CD4-positive, alpha-beta memory T cell (primary cell): ENCODE results near the gene TOPBP1. TPM values are rescaled to one million over a fixed set of nuclear protein-coding genes. Genes with fewer than 3 reads are reported as not detected.

Experiments
- CTCF ChIA-PET: fragments of 350-600 bp; sonication (Branson Sonifier 250); formaldehyde crosslinking; loops from one replicate; lab custom pipeline; 2021; ENCODE audit warnings: inconsistent platforms; ENCODE audit not compliant: partially characterized antibody; lab: Charles Lee
- POLR2A ChIA-PET: fragments of 350-600 bp; sonication (Branson Sonifier 250); formaldehyde crosslinking; loops from one replicate; lab custom pipeline; 2021; ENCODE audit not compliant: partially characterized antibody; lab: Charles Lee
- DNase-seq, 5 donors: peaks; one replicate each; pipeline versions ENCODE4 v3.0.0 to v3.0.0-alpha.2; 2020 to 2022; ENCODE audit warnings: mixed read lengths in 1 of 5
- H3K27ac ChIP-seq: one replicate; pipeline ENCODE4 v1.7.0; 2013; ENCODE audit warnings: low read depth, low read length
- H3K27me3 ChIP-seq: 2 replicates; pipeline ENCODE4 v1.7.0; 2013; ENCODE audit warnings: mild to moderate bottlenecking, low read length, moderate library complexity; ENCODE audit not compliant: insufficient read depth
- H3K36me3 ChIP-seq: 2 replicates; pipeline ENCODE4 v1.7.0; 2013; ENCODE audit warnings: mild to moderate bottlenecking, low read length, moderate library complexity; ENCODE audit not compliant: insufficient read depth
- H3K4me1 ChIP-seq: 2 replicates; pipeline ENCODE4 v1.7.0; 2013; ENCODE audit warnings: mild to moderate bottlenecking, low read length, moderate library complexity; ENCODE audit not compliant: insufficient read depth
- H3K4me3 ChIP-seq, 2 donors: one replicate each; pipeline ENCODE4 v1.7.0; 2013; ENCODE audit warnings: low read length in 2 of 2, mild to moderate bottlenecking in 1 of 2
- H3K9me3 ChIP-seq, 2 donors: one replicate each; pipeline ENCODE4 v1.7.0; 2013; ENCODE audit warnings: low read length in 2 of 2, control low read depth in 1 of 2; ENCODE audit not compliant: control insufficient read depth in 1 of 2
- H3K27ac Mint-ChIP-seq, 7 donors: one replicate each; pipeline ENCODE4 v1.8.0; 2020 to 2021; ENCODE audit warnings: mixed read lengths in 7 of 7, mild to moderate bottlenecking in 6 of 7, inconsistent platforms in 3 of 7, moderate library complexity in 3 of 7
- H3K27me3 Mint-ChIP-seq, 2 donors: one replicate each; pipeline ENCODE4 v1.8.0; 2020 to 2021; ENCODE audit warnings: mixed read lengths in 2 of 2
- H3K36me3 Mint-ChIP-seq, 2 donors: one replicate each; pipeline ENCODE4 v1.8.0; 2020 to 2021; ENCODE audit warnings: mixed read lengths in 2 of 2, inconsistent platforms in 1 of 2, mild to moderate bottlenecking in 1 of 2
- H3K4me1 Mint-ChIP-seq, 4 donors: one replicate each; pipeline ENCODE4 v1.8.0; 2020 to 2021; ENCODE audit warnings: mixed read lengths in 4 of 4, mild to moderate bottlenecking in 1 of 4
- H3K4me3 Mint-ChIP-seq, 8 donors: one replicate each; pipeline ENCODE4 v1.8.0; 2020 to 2021; ENCODE audit warnings: mixed read lengths in 8 of 8, mild to moderate bottlenecking in 7 of 8, moderate library complexity in 6 of 8, inconsistent platforms in 3 of 8
- H3K9me3 Mint-ChIP-seq, 8 donors: one replicate each; pipeline ENCODE4 v1.8.0; 2020 to 2021; ENCODE audit warnings: mixed read lengths in 8 of 8, mild to moderate bottlenecking in 5 of 8, inconsistent platforms in 3 of 8, moderate library complexity in 1 of 8
- intact Hi-C: fragments of 100-400 bp; cut with micrococcal nuclease; formaldehyde crosslinking; loops from one replicate; pipeline ENCODE4 v1.15.1; 2023
- polyA plus RNA-seq, 2 donors: library from polyadenylated mRNA; unstranded; fragments of 300-500 nt; fragmentation: Illumina TruSeq; gene quantifications; one replicate each; pipeline ENCODE4 v1.2.3, GENCODE V29; 2021
- total RNA-seq, 2 experiments: library from RNA; stranded (reverse); gene quantifications; one replicate each; pipeline ENCODE4 v1.2.3, GENCODE V29; 2021

TOPBP1 gene
- total and polyA plus RNA-seq, 4 experiments from 2014 or later, result 6.1 to 43.2 (median 27.5) TPM

DNA sequence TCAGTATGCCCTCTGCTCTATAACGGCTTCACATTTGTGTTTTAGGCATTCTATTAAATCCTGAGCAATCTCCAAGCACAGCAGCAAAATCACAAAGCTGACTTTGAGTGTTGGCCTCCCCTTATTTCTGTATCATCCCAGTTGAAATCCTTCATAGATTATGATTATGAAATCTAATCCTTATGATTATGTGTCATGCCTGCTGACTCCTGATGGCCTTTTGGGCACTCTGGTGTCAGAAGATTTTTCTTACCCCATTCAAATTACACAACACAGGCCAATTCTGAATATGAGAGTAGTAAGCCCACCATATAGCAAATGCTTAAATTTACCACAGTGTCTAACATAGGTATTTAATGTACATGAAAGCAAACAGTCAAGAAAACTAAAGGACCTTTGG lies 53.9 kb downstream of the TOPBP1 start:
- no peak overlapping the region for H3K4me3 Mint-ChIP-seq
- H3K4me1 Mint-ChIP-seq, result peaks cover 0 to 3% (median 0%) of the 10 kb centered on the region in 4 donors
- no peak overlapping the region for H3K27ac Mint-ChIP-seq
- POLR2A ChIA-PET, result no interaction called here
- H3K27me3 Mint-ChIP-seq, result no peaks in the 10 kb centered on the region
- H3K36me3 ChIP-seq, result peaks cover 16% of the 10 kb centered on the region
- H3K9me3 ChIP-seq, result no peaks in the 10 kb centered on the region
- H3K27me3 ChIP-seq, result no peaks in the 10 kb centered on the region
- H3K4me3 ChIP-seq, result no peak overlapping the region
- H3K4me1 ChIP-seq, result no peaks in the 10 kb centered on the region
- DNase-seq, result no peak
- H3K27ac ChIP-seq, result no peak overlapping the region
- intact Hi-C loops, result no loop called here
- CTCF ChIA-PET, result interaction anchor here (0.8 to 2.4 kb wide), 3 partner anchors 9 to 121 kb away, joined by 3 to 5 read pairs (median 3); no protein-coding TSS in a partner anchor
- H3K36me3 Mint-ChIP-seq, result peaks cover 39 to 52% of the 10 kb centered on the region in 2 donors
- no peaks in the 10 kb centered on the region for H3K9me3 Mint-ChIP-seq

- Mint-ChIP-seq H3K9me3 (no peaks in the 10 kb centered on the region), H3K36me3 (peaks cover 40 to 56% of the 10 kb centered on the region in 2 donors), H3K27me3 (no peaks in the 10 kb centered on the region), H3K4me1 (peaks cover 0 to 3% (median 0%) of the 10 kb centered on the region in 4 donors), H3K4me3 (no peak overlapping the region), H3K27ac (no peak overlapping the region)
- Histone ChIP-seq H3K27ac (no peak overlapping the region), H3K36me3 (peaks cover 12% of the 10 kb centered on the region), H3K4me3 (no peak overlapping the region), H3K9me3 (no peaks in the 10 kb centered on the region), H3K27me3 (no peaks in the 10 kb centered on the region), H3K4me1 (no peaks in the 10 kb centered on the region)
- CTCF ChIA-PET, result interaction anchor here (0.7 to 1.0 kb wide), 2 partner anchors 10 to 215 kb away, joined by 3 read pairs; no protein-coding TSS in a partner anchor
- no peak for DNase-seq
- intact Hi-C loops, result no loop called here
- POLR2A ChIA-PET, result interaction anchor here (0.7 kb wide), 1 partner anchor 103 kb away, joined by 4 read pairs; no protein-coding TSS in a partner anchor
Observed at GRCh38 chr3:133606902-133607301, 54.8 kb downstream of the TOPBP1 start.

DNA sequence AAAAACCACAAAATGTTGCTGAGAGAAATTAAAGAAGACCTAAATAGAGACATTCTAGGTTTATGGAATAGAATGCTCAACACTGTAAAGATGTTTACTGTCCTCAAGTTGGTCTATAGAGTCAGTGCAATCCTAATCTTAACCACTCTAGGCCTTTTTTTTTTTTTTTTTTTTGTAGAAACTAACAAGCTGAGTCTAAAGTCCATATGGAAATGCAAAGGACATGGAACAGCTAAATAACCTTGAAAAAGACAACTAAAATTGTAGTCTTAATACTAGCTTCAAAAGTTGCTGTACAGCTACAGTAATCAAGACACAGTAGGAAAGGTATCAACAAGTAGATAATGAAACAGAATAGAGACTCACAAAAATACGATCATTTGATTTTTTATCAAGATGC lies 55.4 kb downstream of the TOPBP1 start:
- POLR2A ChIA-PET, result interaction anchor here (0.7 kb wide), 1 partner anchor 102 kb away, joined by 4 read pairs; no protein-coding TSS in a partner anchor
- H3K27me3 ChIP-seq, result no peaks in the 10 kb centered on the region
- no peak overlapping the region for H3K4me3 ChIP-seq
- H3K4me1 ChIP-seq, result no peaks in the 10 kb centered on the region
- no peak overlapping the region for H3K27ac ChIP-seq
- Mint-ChIP-seq H3K4me3 (no peak overlapping the region), H3K27me3 (no peaks in the 10 kb centered on the region), H3K27ac (no peak overlapping the region), H3K36me3 (peaks cover 43 to 57% of the 10 kb centered on the region in 2 donors), H3K9me3 (no peaks in the 10 kb centered on the region), H3K4me1 (peaks cover 0 to 3% (median 0%) of the 10 kb centered on the region in 4 donors)
- intact Hi-C loops, result no loop called here
- no peaks in the 10 kb centered on the region for H3K9me3 ChIP-seq
- no peak for DNase-seq
- H3K36me3 ChIP-seq, result peaks cover 14% of the 10 kb centered on the region
- CTCF ChIA-PET, result no interaction called here

- Mint-ChIP-seq H3K27me3 (no peaks in the 10 kb centered on the region), H3K36me3 (peaks cover 9 to 24% of the 10 kb centered on the region in 2 donors), H3K4me3 (no peak overlapping the region), H3K9me3 (no peaks in the 10 kb centered on the region), H3K27ac (no peak overlapping the region), H3K4me1 (peaks cover 0 to 3% (median 0%) of the 10 kb centered on the region in 4 donors)
- Histone ChIP-seq H3K4me3 (no peak overlapping the region), H3K27ac (no peak overlapping the region), H3K9me3 (no peaks in the 10 kb centered on the region), H3K27me3 (no peaks in the 10 kb centered on the region), H3K4me1 (no peaks in the 10 kb centered on the region), H3K36me3 (peaks cover 7% of the 10 kb centered on the region)
- ChIA-PET POLR2A (no interaction called here), CTCF (interaction anchor here (1.7 kb wide), 1 partner anchor 22 kb away, joined by 4 read pairs; no protein-coding TSS in a partner anchor)
- intact Hi-C loops, result no loop called here
- DNase-seq, result no peak
Observed at GRCh38 chr3:133600572-133601081, 61.1 kb downstream of the TOPBP1 start.

- Mint-ChIP-seq H3K27ac (no peak overlapping the region), H3K4me3 (no peak overlapping the region), H3K4me1 (peaks cover 0 to 6% (median 1%) of the 10 kb centered on the region in 4 donors), H3K27me3 (no peaks in the 10 kb centered on the region), H3K9me3 (no peaks in the 10 kb centered on the region), H3K36me3 (peaks cover 9 to 21% of the 10 kb centered on the region in 2 donors)
- Histone ChIP-seq H3K27me3 (no peaks in the 10 kb centered on the region), H3K4me3 (no peak overlapping the region), H3K36me3 (peaks cover 7% of the 10 kb centered on the region), H3K4me1 (no peaks in the 10 kb centered on the region), H3K27ac (no peak overlapping the region), H3K9me3 (no peaks in the 10 kb centered on the region)
- DNase-seq, result no peak
- ChIA-PET POLR2A (interaction anchor here (1.4 kb wide), 1 partner anchor 26 kb away, joined by 4 read pairs; no protein-coding TSS in a partner anchor), CTCF (no interaction called here)
- intact Hi-C loops, result no loop called here
Observed at GRCh38 chr3:133599280-133599679, 62.5 kb downstream of the TOPBP1 start.

DNA sequence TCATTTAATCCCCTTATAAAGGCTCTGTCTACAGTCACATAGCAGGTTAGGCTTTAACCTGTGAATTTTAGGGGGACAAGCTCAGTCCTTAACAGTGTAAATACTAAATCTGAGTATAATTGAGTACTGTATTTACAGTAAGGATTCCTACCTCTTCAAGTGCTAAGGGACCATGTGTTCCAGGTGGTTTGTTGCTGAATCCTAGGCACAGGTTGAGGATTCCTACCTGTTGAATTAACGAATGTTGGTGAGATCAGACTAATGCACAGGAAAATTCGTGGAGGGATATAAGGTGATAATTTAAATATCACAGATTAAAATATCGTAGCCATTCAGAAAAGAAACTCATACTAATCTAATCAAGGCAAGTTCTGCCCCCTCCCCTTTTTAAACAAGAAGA lies 63.3 kb downstream of the TOPBP1 start:
- ChIA-PET CTCF (no interaction called here), POLR2A (no interaction called here)
- intact Hi-C loops, result no loop called here
- Histone ChIP-seq H3K27me3 (no peaks in the 10 kb centered on the region), H3K4me3 (no peak overlapping the region), H3K27ac (no peak overlapping the region), H3K36me3 (peaks cover 7% of the 10 kb centered on the region), H3K4me1 (no peaks in the 10 kb centered on the region), H3K9me3 (no peaks in the 10 kb centered on the region)
- no peaks in the 10 kb centered on the region for H3K27me3 Mint-ChIP-seq
- no peaks in the 10 kb centered on the region for H3K9me3 Mint-ChIP-seq
- no peak overlapping the region for H3K4me3 Mint-ChIP-seq
- H3K36me3 Mint-ChIP-seq, result peaks cover 8 to 19% of the 10 kb centered on the region in 2 donors
- peaks cover 0 to 4% (median 1%) of the 10 kb centered on the region in 4 donors for H3K4me1 Mint-ChIP-seq
- no peak overlapping the region for H3K27ac Mint-ChIP-seq
- DNase-seq, result no peak

DNA sequence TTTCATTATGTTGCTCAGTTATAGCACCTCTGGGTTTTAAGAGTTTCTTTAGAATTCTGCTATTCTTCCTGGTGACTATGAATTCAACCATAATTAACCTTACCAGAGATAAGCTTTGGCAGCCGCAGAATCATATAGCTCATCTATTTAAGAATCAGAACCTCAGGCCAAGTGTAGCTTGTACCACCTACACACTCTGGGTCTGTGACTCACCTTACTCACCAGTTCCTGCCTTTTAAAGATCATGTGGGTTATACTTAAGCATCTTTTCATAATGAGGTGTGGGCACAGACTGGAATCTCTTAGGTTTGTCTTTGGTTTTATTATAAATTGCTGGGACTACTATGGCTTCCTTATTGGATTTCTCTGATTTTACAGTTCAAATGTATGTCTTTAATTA lies 66.4 kb downstream of the TOPBP1 start:
- ChIA-PET CTCF (interaction anchor here (1.3 kb wide), 1 partner anchor 8 kb away, joined by 3 read pairs; no protein-coding TSS in a partner anchor), POLR2A (interaction anchor here (0.9 kb wide), 1 partner anchor 13 kb away, joined by 3 read pairs; no protein-coding TSS in a partner anchor)
- Mint-ChIP-seq H3K4me1 (peaks cover 0 to 6% (median 5%) of the 10 kb centered on the region in 4 donors), H3K4me3 (no peak overlapping the region), H3K27ac (peak overlapping the region in 3 of 7 donors; percentile 0 to 57 (median 52)), H3K36me3 (peaks cover 0 to 8% of the 10 kb centered on the region in 2 donors), H3K27me3 (no peaks in the 10 kb centered on the region), H3K9me3 (no peaks in the 10 kb centered on the region)
- no peaks in the 10 kb centered on the region for H3K4me1 ChIP-seq
- H3K36me3 ChIP-seq, result no peaks in the 10 kb centered on the region
- no peak for DNase-seq
- H3K27me3 ChIP-seq, result no peaks in the 10 kb centered on the region
- H3K27ac ChIP-seq, result no peak overlapping the region
- intact Hi-C loops, result no loop called here
- H3K4me3 ChIP-seq, result no peak overlapping the region
- no peaks in the 10 kb centered on the region for H3K9me3 ChIP-seq
